ENCODE measurements around the gene RPL32. TPM values are rescaled to one million over a fixed set of nuclear protein-coding genes. Genes with fewer than 3 reads are reported as not detected.

Gene RPL32
- total and polyA plus RNA-seq, 8 donors = 71.5 to 3,985 (median 2,039) TPM

DNA sequence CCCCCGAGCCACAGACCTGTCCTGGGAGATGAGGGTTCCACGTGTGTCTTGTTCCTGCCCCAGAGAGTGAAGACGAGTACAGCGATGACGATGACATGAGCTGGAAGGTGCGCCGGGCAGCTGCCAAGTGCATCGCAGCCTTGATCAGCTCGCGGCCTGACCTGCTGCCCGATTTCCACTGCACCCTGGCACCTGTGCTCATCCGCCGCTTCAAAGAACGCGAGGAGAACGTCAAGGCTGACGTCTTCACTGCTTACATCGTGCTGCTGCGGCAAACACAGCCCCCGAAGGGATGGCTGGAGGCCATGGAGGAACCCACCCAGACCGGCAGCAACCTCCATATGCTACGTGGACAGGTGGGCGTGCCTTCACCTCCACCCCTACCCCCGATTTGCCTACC lies 26.3 kb downstream of the RPL32 start:
- 90 to 94% (median 94%) methylated on average over 22 to 24 of the region's 24 CpGs for WGBS, 5 donors
- peaks cover 0 to 9% (median 8%) of the 10 kb centered on the region in 4 donors for H3K4me1 ChIP-seq
- no peaks in the 10 kb centered on the region for H3K27me3 ChIP-seq
- TF ChIP-seq EP300 (IDR thresholded peaks at IDR 0.05) (no peak), POLR2A (IDR thresholded peaks at IDR 0.05) (no peak), POLR2AphosphoS5 (IDR thresholded peaks at IDR 0.05) (no peak)
- TF ChIP-seq, protein P1, sequence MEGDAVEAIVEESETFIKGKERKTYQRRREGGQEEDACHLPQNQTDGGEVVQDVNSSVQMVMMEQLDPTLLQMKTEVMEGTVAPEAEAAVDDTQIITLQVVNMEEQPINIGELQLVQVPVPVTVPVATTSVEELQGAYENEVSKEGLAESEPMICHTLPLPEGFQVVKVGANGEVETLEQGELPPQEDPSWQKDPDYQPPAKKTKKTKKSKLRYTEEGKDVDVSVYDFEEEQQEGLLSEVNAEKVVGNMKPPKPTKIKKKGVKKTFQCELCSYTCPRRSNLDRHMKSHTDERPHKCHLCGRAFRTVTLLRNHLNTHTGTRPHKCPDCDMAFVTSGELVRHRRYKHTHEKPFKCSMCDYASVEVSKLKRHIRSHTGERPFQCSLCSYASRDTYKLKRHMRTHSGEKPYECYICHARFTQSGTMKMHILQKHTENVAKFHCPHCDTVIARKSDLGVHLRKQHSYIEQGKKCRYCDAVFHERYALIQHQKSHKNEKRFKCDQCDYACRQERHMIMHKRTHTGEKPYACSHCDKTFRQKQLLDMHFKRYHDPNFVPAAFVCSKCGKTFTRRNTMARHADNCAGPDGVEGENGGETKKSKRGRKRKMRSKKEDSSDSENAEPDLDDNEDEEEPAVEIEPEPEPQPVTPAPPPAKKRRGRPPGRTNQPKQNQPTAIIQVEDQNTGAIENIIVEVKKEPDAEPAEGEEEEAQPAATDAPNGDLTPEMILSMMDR (IDR thresholded peaks at IDR 0.05) = no peak
- peaks cover 11 to 65% (median 47%) of the 10 kb centered on the region in 4 donors for H3K36me3 ChIP-seq
- intact Hi-C loops (cut with DNase I; ENCODE audit: low total_unique reads) = no loop called here
- no peaks in the 10 kb centered on the region for H3K9me3 ChIP-seq
- H3K4me3 ChIP-seq = no peak overlapping the region
- DNase-seq = no peak
- H3K27ac ChIP-seq = no peak overlapping the region

- 89 to 96% (median 92%) methylated on average over 5 to 6 of the region's 6 CpGs for WGBS, 5 donors
- Histone ChIP-seq H3K27me3 (no peaks in the 10 kb centered on the region), H3K27ac (no peak overlapping the region), H3K36me3 (peaks cover 11 to 56% (median 42%) of the 10 kb centered on the region in 4 donors), H3K9me3 (no peaks in the 10 kb centered on the region), H3K4me1 (peaks cover 6 to 19% (median 15%) of the 10 kb centered on the region in 4 donors), H3K4me3 (no peak overlapping the region)
- TF ChIP-seq EP300 (IDR thresholded peaks at IDR 0.05) (no peak), POLR2A (IDR thresholded peaks at IDR 0.05) (no peak), POLR2AphosphoS5 (IDR thresholded peaks at IDR 0.05) (no peak)
- TF ChIP-seq, protein P1 (IDR thresholded peaks at IDR 0.05) = no peak
- DNase-seq = no peak
- intact Hi-C loops (cut with DNase I; ENCODE audit: low total_unique reads) = no loop called here
Observed at GRCh38 chr3:12813967-12814366, 27.4 kb downstream of the RPL32 start.

DNA sequence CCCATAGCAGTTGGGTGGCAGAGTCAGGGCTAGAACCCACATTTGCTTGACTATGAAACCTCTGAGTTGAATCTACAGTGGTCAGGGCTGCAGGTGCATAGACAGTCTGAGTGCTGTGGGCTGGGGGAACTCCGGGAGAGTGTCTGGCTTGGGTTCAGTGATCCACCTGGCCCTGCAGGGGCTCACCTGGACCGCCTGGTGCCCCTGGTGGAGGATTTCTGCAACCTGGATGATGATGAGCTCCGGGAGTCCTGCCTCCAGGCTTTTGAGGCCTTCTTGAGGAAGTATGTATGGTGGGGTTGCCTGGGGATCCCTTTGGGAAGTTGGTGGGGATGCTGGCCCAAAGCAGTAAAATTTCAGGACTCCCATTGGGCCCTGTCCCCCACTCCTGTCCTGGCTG lies 28.6 kb downstream of the RPL32 start:
- Histone ChIP-seq H3K4me1 (peaks cover 6 to 19% (median 15%) of the 10 kb centered on the region in 4 donors), H3K9me3 (no peaks in the 10 kb centered on the region), H3K36me3 (peaks cover 11 to 50% (median 42%) of the 10 kb centered on the region in 4 donors), H3K27me3 (no peaks in the 10 kb centered on the region), H3K27ac (no peak overlapping the region), H3K4me3 (no peak overlapping the region)
- TF ChIP-seq EP300 (IDR thresholded peaks at IDR 0.05) = no peak
- TF ChIP-seq POLR2AphosphoS5 (IDR thresholded peaks at IDR 0.05) = no peak
- TF ChIP-seq, protein P1 (IDR thresholded peaks at IDR 0.05) = no peak
- TF ChIP-seq POLR2A (IDR thresholded peaks at IDR 0.05) = no peak
- intact Hi-C loops (cut with DNase I; ENCODE audit: low total_unique reads) = no loop called here
- DNase-seq = no peak
- 77 to 100% (median 93%) methylated on average over 2 to 3 of the region's 3 CpGs for WGBS, 5 donors

DNA sequence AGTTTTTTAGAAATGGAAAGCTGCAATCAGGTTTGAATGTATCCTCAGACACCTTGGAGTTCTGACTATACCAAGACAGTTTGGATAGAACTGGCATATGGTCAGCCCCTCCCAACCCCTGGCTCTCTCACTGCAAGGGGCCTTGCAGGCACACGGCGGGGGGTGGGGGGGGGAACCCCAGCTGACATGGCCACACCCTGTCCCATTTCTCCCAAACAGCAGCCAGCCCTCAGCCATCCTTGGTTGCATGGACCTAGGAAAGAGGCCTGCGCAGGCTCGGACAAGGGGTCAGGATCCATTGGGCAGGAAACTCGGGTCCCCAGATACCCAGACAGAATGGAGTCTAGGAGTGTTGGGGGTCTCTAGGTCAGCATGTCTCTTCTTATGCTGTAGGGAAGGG lies 30.4 kb downstream of the RPL32 start:
- peaks cover 2 to 49% (median 28%) of the 10 kb centered on the region in 4 donors for H3K36me3 ChIP-seq
- no peak for TF ChIP-seq POLR2A (IDR thresholded peaks at IDR 0.05)
- TF ChIP-seq, protein P1 (IDR thresholded peaks at IDR 0.05) = no peak
- TF ChIP-seq POLR2AphosphoS5 (IDR thresholded peaks at IDR 0.05) = no peak
- TF ChIP-seq EP300 (IDR thresholded peaks at IDR 0.05) = no peak
- no peaks in the 10 kb centered on the region for H3K9me3 ChIP-seq
- H3K4me1 ChIP-seq = peaks cover 6 to 19% (median 15%) of the 10 kb centered on the region in 4 donors
- intact Hi-C loops (cut with DNase I; ENCODE audit: low total_unique reads) = no loop called here
- DNase-seq = peak in 1 of 2 donors; percentile 35
- H3K27ac ChIP-seq = peak overlapping the region in 4 of 5 donors; percentile 67 to 85 (median 80)
- H3K4me3 ChIP-seq = no peak overlapping the region
- 40 to 76% (median 73%) methylated on average over 2 to 5 of the region's 5 CpGs for WGBS, 5 donors
- H3K27me3 ChIP-seq = no peaks in the 10 kb centered on the region

Measured in stomach (tissue), 9 donors.